HG03139 (cell line): ENCODE results near the gene ALG6.
"Not testable (repeated sequence)": the region's sequence is repeated elsewhere in the genome, so short reads cannot be mapped to it uniquely, and the experiment has no call there.

ENCODE experiments used
- ATAC-seq: cut with Tn5 transposase; IDR thresholded peaks from one replicate; pipeline ENCODE4 v1.9.1; 2021; ENCODE audit not compliant: unreplicated experiment

Gene ALG6

GRCh38 chr1:63328122-63328521, 39.3 kb upstream of the ALG6 start:
- ATAC-seq: no peak

GRCh38 chr1:63328781-63329180, 38.6 kb upstream of the ALG6 start:
- ATAC-seq: no peak

GRCh38 chr1:63329621-63330330, 37.7 kb upstream of the ALG6 start:
- ATAC-seq: no peak

GRCh38 chr1:63330331-63330916, 37.0 kb upstream of the ALG6 start:
- ATAC-seq: no peak

- ATAC-seq: no peak
Observed at GRCh38 chr1:63342402-63342801, 25.0 kb upstream of the ALG6 start.

GRCh38 chr1:63343922-63344321, 23.5 kb upstream of the ALG6 start:
- no peak for ATAC-seq

GRCh38 chr1:63350320-63350719, 17.1 kb upstream of the ALG6 start:
- no peak for ATAC-seq

- no peak for ATAC-seq
Observed at GRCh38 chr1:63352736-63353135, 14.7 kb upstream of the ALG6 start.

- not testable (repeated sequence) for ATAC-seq
Observed at GRCh38 chr1:63356234-63356633, 11.2 kb upstream of the ALG6 start.

GRCh38 chr1:63359561-63359960, 7.9 kb upstream of the ALG6 start:
- no peak for ATAC-seq

GRCh38 chr1:63362073-63362472, 5.4 kb upstream of the ALG6 start:
- ATAC-seq: no peak

- no peak for ATAC-seq
Observed at GRCh38 chr1:63362578-63362977, 4.8 kb upstream of the ALG6 start.

- no peak for ATAC-seq
Observed at GRCh38 chr1:63363014-63363413, 4.4 kb upstream of the ALG6 start.

- ATAC-seq: no peak
Observed at GRCh38 chr1:63366908-63367214, 566 bp upstream of the ALG6 start.

GRCh38 chr1:63368131-63368530, 704 bp downstream of the ALG6 start:
- ATAC-seq: no peak

GRCh38 chr1:63379583-63379982, 12.2 kb downstream of the ALG6 start:
- ATAC-seq: no peak

GRCh38 chr1:63381741-63382140, 14.3 kb downstream of the ALG6 start:
- no peak for ATAC-seq

- no peak for ATAC-seq
Observed at GRCh38 chr1:63401945-63402344, 34.5 kb downstream of the ALG6 start.

GRCh38 chr1:63403386-63403785, 36.0 kb downstream of the ALG6 start:
- no peak for ATAC-seq

- ATAC-seq: no peak
Observed at GRCh38 chr1:63405021-63405420, 37.6 kb downstream of the ALG6 start.

GRCh38 chr1:63405987-63406386, 38.6 kb downstream of the ALG6 start:
- no peak for ATAC-seq

- ATAC-seq: no peak
Observed at GRCh38 chr1:63407002-63407401, 39.6 kb downstream of the ALG6 start.

GRCh38 chr1:63408331-63408730, 40.9 kb downstream of the ALG6 start:
- ATAC-seq: no peak
